SU-DHL-6 (cell line): ENCODE data around the gene ZKSCAN4.

Source experiments
- CTCF ChIP-seq: fragments of 200-600 bp; sonication (generic); IDR thresholded peaks from one replicate; pipeline ENCODE4 v1.5.1; 2017; ENCODE audit warnings: antibody characterized with exemption, mild to moderate bottlenecking, low read length, moderate library complexity; ENCODE audit not compliant: insufficient read depth, poor library complexity, severe bottlenecking
- EZH2phosphoT487 ChIP-seq: fragments of 200-600 bp; sonication (generic), shearing (Covaris generic); conservative IDR thresholded peaks from 2 replicates; pipeline ENCODE4 v1.6.1; 2018; ENCODE audit warnings: mild to moderate bottlenecking, antibody characterized with exemption, low read length, moderate library complexity, mixed read lengths

GRCh38 chr6:28208111-28208659 is 43.9 kb downstream of the ZKSCAN4 start:
- TF ChIP-seq CTCF (no peak), EZH2phosphoT487 (no peak)
